DND-41 (cell line): Measurements from ENCODE around the gene CFAP61.

Experiments used
- ATAC-seq: fragments of 200-7000 bp; cut with Tn5 transposase; 3 replicates; pipeline ENCODE4 v1.9.1; 2021; ENCODE audit warnings: low read depth; ENCODE audit not compliant: insufficient read depth
- DNase-seq: peaks from one replicate; pipeline ENCODE4 v3.0.0-alpha.2; 2020
- H2AFZ ChIP-seq: 2 replicates; pipeline ENCODE4 v1.6.0; 2012; ENCODE audit warnings: low read depth, low read length
- H3K27ac ChIP-seq: 2 replicates; pipeline ENCODE4 v1.5.1; 2012; ENCODE audit warnings: low read length, inconsistent platforms
- H3K27me3 ChIP-seq: fragments of 200-600 bp; sonication (generic); 2 replicates; pipeline ENCODE4 v1.6.0; 2012; ENCODE audit warnings: low read length, mild to moderate bottlenecking, inconsistent platforms; ENCODE audit not compliant: insufficient read depth, poor library complexity
- H3K36me3 ChIP-seq: 2 replicates; pipeline ENCODE4 v1.5.1; 2012; ENCODE audit warnings: low read length, inconsistent platforms; ENCODE audit not compliant: insufficient read depth
- H3K4me1 ChIP-seq: 2 replicates; pipeline ENCODE4 v1.5.1; 2012; ENCODE audit warnings: mild to moderate bottlenecking, low read length; ENCODE audit not compliant: insufficient read depth
- H3K4me2 ChIP-seq: 2 replicates; pipeline ENCODE4 v1.6.0; 2012; ENCODE audit warnings: mild to moderate bottlenecking, moderate library complexity, low read length, inconsistent platforms; ENCODE audit not compliant: insufficient read depth
- H3K4me3 ChIP-seq, 2 experiments: fragments of 200-600 bp in 1 of 2; shearing (Covaris generic) in 1 of 2; 2 replicates each; pipeline ENCODE4 v1.5.1; 2012 to 2016; ENCODE audit warnings: inconsistent platforms in 2 of 2, low read length in 2 of 2, mild to moderate bottlenecking in 2 of 2, low read depth in 1 of 2, moderate library complexity in 1 of 2
- H3K79me2 ChIP-seq: 2 replicates; pipeline ENCODE4 v1.6.0; 2012; ENCODE audit warnings: low read length, inconsistent platforms; ENCODE audit not compliant: insufficient read depth
- H3K9ac ChIP-seq: 2 replicates; pipeline ENCODE4 v1.6.0; 2012; ENCODE audit warnings: low read depth, mild to moderate bottlenecking, inconsistent platforms, low read length, moderate library complexity
- H3K9me3 ChIP-seq: 2 replicates; pipeline ENCODE4 v1.5.1; 2012; ENCODE audit warnings: low read length, moderate library complexity, mild to moderate bottlenecking, inconsistent platforms; ENCODE audit not compliant: insufficient read depth, severe bottlenecking
- H4K20me1 ChIP-seq: 2 replicates; pipeline ENCODE4 v1.6.0; 2012; ENCODE audit warnings: low read length; ENCODE audit not compliant: insufficient read depth
- CTCF ChIP-seq: IDR thresholded peaks from 2 replicates; pipeline ENCODE4 v1.5.1; 2012; ENCODE audit warnings: borderline replicate concordance, low read length, moderate library complexity, mild to moderate bottlenecking; ENCODE audit not compliant: poor library complexity, severe bottlenecking; ENCODE audit errors: extremely low read depth
- EZH2 ChIP-seq: IDR thresholded peaks from 3 replicates; pipeline ENCODE4 v1.6.1; 2012; ENCODE audit warnings: borderline replicate concordance, low read depth, mild to moderate bottlenecking, moderate library complexity, low read length, inconsistent platforms; ENCODE audit not compliant: severe bottlenecking

Gene CFAP61

GRCh38 chr20:20027284-20027683 lies 25.0 kb upstream of the CFAP61 start:
- Histone ChIP-seq H3K79me2 (peaks cover 75% of the 10 kb centered on the region), H3K9me3 (no peaks in the 10 kb centered on the region), H3K9ac (no peak overlapping the region), H3K27me3 (no peaks in the 10 kb centered on the region), H3K4me3 (no peak overlapping the region), H2AFZ (no peak overlapping the region), H4K20me1 (peaks cover 28% of the 10 kb centered on the region), H3K4me1 (no peaks in the 10 kb centered on the region), H3K27ac (no peak overlapping the region), H3K4me2 (no peak overlapping the region), H3K36me3 (peaks cover 70% of the 10 kb centered on the region)
- ATAC-seq (no peak), DNase-seq (no peak)
- TF ChIP-seq EZH2 = no peak
- no peak for TF ChIP-seq CTCF

- peaks cover 2% of the 10 kb centered on the region; the same call in 1 of the 2 replicates for H4K20me1 ChIP-seq
- peaks cover 33% of the 10 kb centered on the region; the same call in 1 of the 2 replicates for H3K79me2 ChIP-seq
- no peak overlapping the region for H2AFZ ChIP-seq
- TF ChIP-seq CTCF = no peak
- TF ChIP-seq EZH2 = no peak
- no peaks in the 10 kb centered on the region for H3K4me1 ChIP-seq
- H3K4me3 ChIP-seq = no peak overlapping the region
- DNase-seq = no peak
- no peak overlapping the region for H3K4me2 ChIP-seq
- ATAC-seq = no peak
- no peak overlapping the region for H3K27ac ChIP-seq
- H3K9me3 ChIP-seq = no peaks in the 10 kb centered on the region
- no peak overlapping the region for H3K9ac ChIP-seq
- peaks cover 86% of the 10 kb centered on the region for H3K36me3 ChIP-seq
- no peaks in the 10 kb centered on the region for H3K27me3 ChIP-seq
Measured at GRCh38 chr20:20031790-20032189, 20.5 kb upstream of the CFAP61 start.

- peaks cover 12% of the 10 kb centered on the region; the same call in 1 of the 2 replicates for H3K79me2 ChIP-seq
- no peak overlapping the region for H3K4me2 ChIP-seq
- no peak for TF ChIP-seq CTCF
- no peak for TF ChIP-seq EZH2
- no peak overlapping the region for H3K27ac ChIP-seq
- H3K9me3 ChIP-seq = no peaks in the 10 kb centered on the region
- no peak for ATAC-seq
- H3K4me3 ChIP-seq = no peak overlapping the region
- no peak overlapping the region for H3K9ac ChIP-seq
- no peaks in the 10 kb centered on the region for H3K27me3 ChIP-seq
- peaks cover 95% of the 10 kb centered on the region for H3K36me3 ChIP-seq
- no peaks in the 10 kb centered on the region for H3K4me1 ChIP-seq
- no peak for DNase-seq
- H4K20me1 ChIP-seq = no peaks in the 10 kb centered on the region; the same call in 1 of the 2 replicates
- H2AFZ ChIP-seq = no peak overlapping the region
Measured at GRCh38 chr20:20034486-20034885, 17.8 kb upstream of the CFAP61 start.

- Histone ChIP-seq H3K9me3 (no peaks in the 10 kb centered on the region), H4K20me1 (peaks cover 2% of the 10 kb centered on the region; the same call in 1 of the 2 replicates), H3K36me3 (peaks cover 100% of the 10 kb centered on the region), H3K4me1 (no peaks in the 10 kb centered on the region), H3K27me3 (no peaks in the 10 kb centered on the region), H3K27ac (no peak overlapping the region), H3K79me2 (peaks cover 4% of the 10 kb centered on the region; the same call in 1 of the 2 replicates), H3K4me3 (no peak overlapping the region), H3K4me2 (no peak overlapping the region), H2AFZ (no peak overlapping the region), H3K9ac (no peak overlapping the region)
- DNase-seq (no peak), ATAC-seq (no peak)
- TF ChIP-seq EZH2 = no peak
Measured at GRCh38 chr20:20036756-20037155, 15.6 kb upstream of the CFAP61 start.
